Neural crest cell (in vitro differentiated cells): ENCODE data around the gene MUC2. TPM values are rescaled to one million over a fixed set of nuclear protein-coding genes. Genes with fewer than 3 reads are reported as not detected.

ENCODE experiments used
- DNase-seq: peaks from one replicate; pipeline ENCODE4 v3.0.0; 2021; ENCODE audit warnings: low read depth, mixed read lengths, low spot score
- H3K27ac Mint-ChIP-seq: one replicate; pipeline ENCODE4 v1.8.0; 2021; ENCODE audit warnings: mild to moderate bottlenecking, mixed read lengths; ENCODE audit not compliant: unreplicated experiment
- H3K27me3 Mint-ChIP-seq: 2 replicates; pipeline ENCODE4 v1.8.0; 2021; ENCODE audit warnings: low read depth, mild to moderate bottlenecking, mixed read lengths
- H3K36me3 Mint-ChIP-seq: 2 replicates; pipeline ENCODE4 v1.8.0; 2021; ENCODE audit warnings: low read depth, mild to moderate bottlenecking, mixed read lengths
- H3K4me1 Mint-ChIP-seq: 2 replicates; pipeline ENCODE4 v1.8.0; 2021; ENCODE audit warnings: mixed read lengths
- H3K4me3 Mint-ChIP-seq: one replicate; pipeline ENCODE4 v1.8.0; 2021; ENCODE audit warnings: mild to moderate bottlenecking, mixed read lengths
- H3K9me3 Mint-ChIP-seq: 2 replicates; pipeline ENCODE4 v1.8.0; 2021; ENCODE audit warnings: mixed read lengths
- CTCF ChIP-seq: fragments of 200-600 bp; sonication (generic); conservative IDR thresholded peaks from 2 replicates; pipeline ENCODE4 v1.5.0; 2021; ENCODE audit warnings: antibody characterized with exemption, mild to moderate bottlenecking
- total RNA-seq: library from RNA; stranded (reverse); gene quantifications from 2 replicates; pipeline ENCODE4 v1.2.1, GENCODE V29; 2021

MUC2 gene
- total RNA-seq, 1 donor from 2014 or later: not detected

DNA sequence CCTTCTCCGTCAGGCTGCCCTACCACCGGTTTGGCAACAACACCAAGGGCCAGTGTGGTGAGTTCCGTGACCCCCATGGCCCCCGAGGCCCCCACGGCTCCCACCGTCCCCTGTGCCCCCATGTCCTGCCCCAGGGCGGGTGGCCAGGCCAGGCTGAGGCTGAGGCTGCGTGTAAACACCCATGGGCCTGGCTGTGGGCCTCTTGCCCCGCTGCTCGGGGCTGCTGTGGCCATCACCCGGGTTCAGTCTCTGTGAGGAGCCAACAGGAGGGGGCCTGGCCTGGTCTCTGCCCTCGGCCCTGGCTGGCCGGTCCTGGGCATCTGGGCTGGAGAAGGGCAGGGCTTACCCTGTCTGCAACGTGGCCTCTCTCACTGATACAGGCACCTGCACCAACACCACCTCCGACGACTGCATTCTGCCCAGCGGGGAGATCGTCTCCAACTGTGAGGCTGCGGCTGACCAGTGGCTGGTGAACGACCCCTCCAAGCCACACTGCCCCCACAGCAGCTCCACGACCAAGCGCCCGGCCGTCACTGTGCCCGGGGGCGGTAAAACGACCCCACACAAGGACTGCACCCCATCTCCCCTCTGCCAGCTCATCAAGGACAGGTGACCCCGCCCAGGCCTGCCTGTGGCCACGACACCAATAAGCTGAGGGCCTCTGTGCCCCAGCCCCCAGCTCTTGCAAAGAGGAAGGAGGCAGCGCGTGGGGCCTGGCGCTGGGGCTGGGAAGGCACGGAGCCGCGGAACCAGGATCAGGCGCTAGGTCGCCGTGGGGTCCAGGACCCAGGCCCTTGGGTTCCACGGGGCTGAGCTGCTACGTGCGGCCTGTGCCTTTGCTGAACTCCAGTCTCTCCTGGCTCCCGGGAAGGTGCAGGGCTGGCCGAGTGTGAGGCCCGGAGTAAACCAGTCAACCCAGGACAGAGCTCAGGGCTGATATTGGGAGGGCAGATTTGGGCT is 29.0 kb downstream of the MUC2 start:
- Mint-ChIP-seq H3K9me3 (no peaks in the 10 kb centered on the region), H3K27ac (peak overlapping the region; percentile 50), H3K4me1 (no peaks in the 10 kb centered on the region), H3K36me3 (no peaks in the 10 kb centered on the region), H3K27me3 (no peaks in the 10 kb centered on the region), H3K4me3 (no peak overlapping the region)
- no peak for DNase-seq
- TF ChIP-seq CTCF: no peak

GRCh38 chr11:1104411-1105182 is 29.9 kb downstream of the MUC2 start:
- TF ChIP-seq CTCF: no peak
- no peak overlapping the region for H3K4me3 Mint-ChIP-seq
- H3K36me3 Mint-ChIP-seq: no peaks in the 10 kb centered on the region
- no peaks in the 10 kb centered on the region for H3K4me1 Mint-ChIP-seq
- H3K27ac Mint-ChIP-seq: no peak overlapping the region
- no peaks in the 10 kb centered on the region for H3K9me3 Mint-ChIP-seq
- no peaks in the 10 kb centered on the region for H3K27me3 Mint-ChIP-seq
- DNase-seq: no peak

DNA sequence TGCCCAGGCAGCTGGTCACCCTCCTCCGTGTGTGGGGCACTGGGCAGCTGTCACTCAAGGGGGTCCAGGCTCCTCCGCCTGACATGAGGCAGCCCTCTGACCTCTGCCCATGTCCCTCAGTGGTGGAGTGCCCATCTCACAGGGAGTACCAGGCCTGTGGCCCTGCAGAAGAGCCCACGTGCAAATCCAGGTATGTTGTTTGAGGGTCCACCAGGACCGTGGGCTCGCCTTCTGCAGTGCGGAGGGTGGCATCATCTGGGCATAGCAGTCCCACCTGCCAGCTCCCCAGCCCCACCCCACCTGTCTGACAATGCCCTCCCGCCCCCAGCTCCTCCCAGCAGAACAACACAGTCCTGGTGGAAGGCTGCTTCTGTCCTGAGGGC is 30.5 kb downstream of the MUC2 start:
- no peak overlapping the region for H3K27ac Mint-ChIP-seq
- no peaks in the 10 kb centered on the region for H3K9me3 Mint-ChIP-seq
- no peaks in the 10 kb centered on the region for H3K4me1 Mint-ChIP-seq
- TF ChIP-seq CTCF: no peak
- DNase-seq: no peak
- H3K4me3 Mint-ChIP-seq: no peak overlapping the region
- no peaks in the 10 kb centered on the region for H3K27me3 Mint-ChIP-seq
- no peaks in the 10 kb centered on the region for H3K36me3 Mint-ChIP-seq

DNA sequence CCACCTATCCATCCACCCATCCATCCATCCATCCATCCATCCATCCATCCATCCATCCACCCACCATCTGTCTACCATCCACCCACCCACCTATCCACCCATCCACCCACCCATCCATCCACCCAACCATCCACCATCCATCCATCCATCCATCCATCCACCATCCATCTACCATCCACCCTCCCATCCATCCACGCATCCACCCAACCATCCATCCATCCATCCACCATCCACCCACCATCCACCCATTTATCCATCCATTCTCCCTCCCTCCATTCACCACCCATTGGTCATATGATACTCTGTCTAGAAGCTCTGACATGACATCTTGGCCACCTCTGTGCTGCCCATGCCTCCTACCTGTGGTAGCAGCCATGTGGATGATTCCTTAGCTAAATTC is 31.7 kb downstream of the MUC2 start:
- H3K27me3 Mint-ChIP-seq: no peaks in the 10 kb centered on the region
- DNase-seq: no peak
- H3K9me3 Mint-ChIP-seq: no peaks in the 10 kb centered on the region
- H3K4me1 Mint-ChIP-seq: no peaks in the 10 kb centered on the region
- no peak overlapping the region for H3K27ac Mint-ChIP-seq
- TF ChIP-seq CTCF: no peak
- no peaks in the 10 kb centered on the region for H3K36me3 Mint-ChIP-seq
- H3K4me3 Mint-ChIP-seq: no peak overlapping the region

GRCh38 chr11:1107316-1108245 is 32.9 kb downstream of the MUC2 start:
- H3K36me3 Mint-ChIP-seq: no peaks in the 10 kb centered on the region
- no peak overlapping the region for H3K27ac Mint-ChIP-seq
- no peaks in the 10 kb centered on the region for H3K4me1 Mint-ChIP-seq
- DNase-seq: no peak
- no peaks in the 10 kb centered on the region for H3K9me3 Mint-ChIP-seq
- H3K27me3 Mint-ChIP-seq: no peaks in the 10 kb centered on the region
- no peak overlapping the region for H3K4me3 Mint-ChIP-seq
- TF ChIP-seq CTCF: no peak
